Activated CD4-positive, alpha-beta T cell treated with anti-CD3 and anti-CD28 coated beads, Interleukin-2, Interleukin-4, amounts not matched to agents 100 ng/mL and 50 ng/mL, durations not matched to agents 16 hours and 8 hours (primary cell): Measurements from ENCODE around the gene SRSF2.
A peak's percentile ranks its signal among the peaks of the same experiment; 100 is the strongest.
"Not testable (repeated sequence)": the region's sequence is repeated elsewhere in the genome, so short reads cannot be mapped to it uniquely, and the experiment has no call there.

Experiments
- DNase-seq: peaks from one replicate; pipeline ENCODE4 v3.0.0-alpha.2; 2020; ENCODE audit warnings: low spot score

The SRSF2 gene, protein sequence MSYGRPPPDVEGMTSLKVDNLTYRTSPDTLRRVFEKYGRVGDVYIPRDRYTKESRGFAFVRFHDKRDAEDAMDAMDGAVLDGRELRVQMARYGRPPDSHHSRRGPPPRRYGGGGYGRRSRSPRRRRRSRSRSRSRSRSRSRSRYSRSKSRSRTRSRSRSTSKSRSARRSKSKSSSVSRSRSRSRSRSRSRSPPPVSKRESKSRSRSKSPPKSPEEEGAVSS

DNA sequence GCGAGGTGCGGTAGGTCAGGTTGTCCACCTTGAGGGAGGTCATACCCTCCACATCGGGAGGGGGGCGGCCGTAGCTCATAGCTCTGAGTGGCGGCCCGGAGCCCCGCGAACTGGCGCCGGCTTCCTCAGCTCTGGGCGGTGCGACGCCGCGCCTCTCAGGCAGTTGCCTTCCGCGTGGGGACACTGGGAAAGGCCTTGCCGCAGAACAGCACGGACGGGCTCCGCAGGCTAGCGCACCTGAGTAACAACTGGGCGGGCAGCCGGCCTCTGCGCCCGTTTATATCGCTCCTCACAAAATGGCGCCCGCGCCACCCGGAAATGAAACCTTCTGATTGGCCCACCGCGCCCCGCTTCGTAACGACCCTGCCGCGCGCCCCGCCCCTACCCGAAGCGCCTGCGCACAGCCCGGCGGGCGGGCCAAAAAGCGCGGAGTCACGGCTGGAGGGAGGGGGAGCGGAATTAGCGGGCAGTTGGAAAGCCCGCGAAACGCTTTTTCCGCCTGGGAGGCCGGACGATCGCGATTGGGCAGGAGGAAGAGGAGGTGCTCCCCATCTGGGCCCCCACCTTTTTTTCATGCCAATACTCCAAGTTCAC lies at the start of gene SRSF2:
TSS of gene SRSF2 (minus strand) at position 250 of the 594 bp plus-strand sequence. CDS start at position 79, 171 bp downstream.
- peak; percentile 99 for DNase-seq

DNA sequence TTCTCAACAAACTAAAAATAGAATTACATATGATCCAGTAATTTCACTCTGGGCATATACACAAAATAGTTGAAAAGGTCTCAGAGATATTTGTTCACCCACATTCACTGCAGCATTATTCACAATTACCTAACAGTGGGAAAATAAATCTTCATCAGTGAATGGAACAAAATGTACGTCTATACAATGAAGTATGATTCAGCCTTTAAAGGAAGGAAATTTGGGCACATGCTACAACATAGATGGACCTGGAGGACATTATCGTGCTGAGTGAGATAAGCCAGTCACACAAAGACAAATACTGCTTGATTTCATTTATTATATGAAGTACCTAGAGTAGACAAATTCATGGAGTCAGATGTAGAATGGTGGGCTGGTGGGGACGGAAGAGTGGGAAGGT lies 47.8 kb upstream of the SRSF2 start:
- no peak for DNase-seq

DNA sequence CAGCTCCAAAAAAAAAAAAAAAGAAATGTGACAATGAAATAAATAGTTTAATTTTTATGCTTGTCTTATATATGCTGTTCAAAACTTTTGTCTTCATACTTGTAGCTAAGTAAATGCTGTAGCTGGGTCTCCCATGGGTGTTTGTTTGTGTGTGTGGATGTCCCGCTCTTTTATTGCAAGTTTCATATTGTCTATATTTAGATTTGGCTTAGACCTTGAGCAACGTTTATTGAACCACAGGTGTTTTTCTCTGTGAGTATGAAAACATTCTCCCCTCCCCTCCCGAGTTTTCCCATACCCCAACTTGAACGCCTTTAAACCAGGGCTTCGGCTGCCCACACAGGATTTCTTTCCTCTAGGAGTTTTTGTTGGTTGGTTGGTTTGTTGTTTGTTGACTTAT lies 46.0 kb upstream of the SRSF2 start:
- DNase-seq = no peak

DNA sequence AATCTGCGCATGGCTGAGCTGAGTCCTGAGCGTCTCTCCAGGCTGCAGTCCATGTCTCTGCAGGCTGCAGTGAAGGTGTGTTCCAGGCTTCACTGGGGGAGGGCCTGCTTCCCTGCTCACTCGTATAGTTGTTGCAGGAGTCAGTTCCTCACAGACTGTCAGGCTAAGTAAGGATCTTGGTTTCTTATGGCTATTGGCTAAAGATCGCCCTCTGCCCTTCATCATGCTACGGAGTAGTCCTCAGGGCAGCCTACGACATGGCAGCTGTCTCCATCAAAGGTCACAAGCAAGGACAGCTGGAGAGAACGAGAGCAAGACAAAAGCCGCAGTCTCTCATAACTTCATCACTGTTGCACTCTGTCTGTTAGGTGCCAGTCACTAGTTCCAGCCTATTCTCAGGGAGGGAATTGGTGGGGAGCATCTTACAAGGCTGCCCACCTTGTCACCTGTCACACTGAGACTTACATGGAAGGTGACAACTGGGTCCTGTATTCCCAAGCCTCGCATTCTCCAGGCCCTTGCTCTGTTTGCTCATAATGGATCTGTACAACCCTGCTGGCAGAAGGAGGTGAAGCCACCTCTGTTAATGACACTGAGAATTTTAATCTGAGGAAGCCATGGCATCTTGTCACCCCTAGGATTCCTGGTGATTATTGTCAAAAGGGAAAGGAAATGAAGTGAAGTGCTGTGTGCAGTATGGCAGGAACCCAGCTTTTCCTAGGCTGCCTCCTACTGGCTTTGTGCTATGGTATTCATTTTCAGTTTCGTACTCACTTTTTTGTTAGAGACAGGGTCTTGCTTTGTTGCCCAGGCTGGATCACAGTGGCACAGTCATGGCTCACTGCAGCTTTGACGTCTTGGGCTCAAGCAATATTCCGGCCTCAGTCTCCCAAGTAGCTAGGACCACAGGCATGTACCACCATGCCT lies 44.2 kb upstream of the SRSF2 start:
- no peak for DNase-seq

DNA sequence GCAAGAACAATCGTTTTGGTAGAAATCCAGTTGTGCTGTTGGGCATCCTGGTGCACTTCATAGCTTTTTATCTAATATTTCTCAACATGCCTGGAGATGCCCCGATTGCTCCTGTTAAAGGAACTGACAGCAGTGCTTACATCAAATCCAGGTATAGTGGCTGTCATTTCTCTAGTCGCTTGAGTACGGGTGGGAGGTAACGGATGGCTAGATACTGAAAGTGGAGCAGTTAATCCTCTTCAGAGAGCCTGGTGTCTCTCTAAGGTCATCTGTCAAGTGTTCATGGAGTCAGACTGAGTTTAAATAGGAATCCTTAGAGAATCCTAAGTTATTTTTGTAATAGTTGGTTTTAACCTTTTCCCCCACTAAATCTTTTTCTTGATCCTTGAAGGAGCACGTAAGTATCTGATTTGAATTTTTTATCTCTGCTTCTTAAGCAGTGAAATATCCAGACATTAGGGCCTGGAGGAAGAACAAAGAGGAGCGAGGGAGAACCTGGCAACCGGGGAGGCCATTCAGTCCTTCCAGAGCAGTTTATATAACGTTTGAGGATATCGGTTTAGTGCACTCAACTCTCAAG lies 38.0 kb upstream of the SRSF2 start:
- DNase-seq = no peak

DNA sequence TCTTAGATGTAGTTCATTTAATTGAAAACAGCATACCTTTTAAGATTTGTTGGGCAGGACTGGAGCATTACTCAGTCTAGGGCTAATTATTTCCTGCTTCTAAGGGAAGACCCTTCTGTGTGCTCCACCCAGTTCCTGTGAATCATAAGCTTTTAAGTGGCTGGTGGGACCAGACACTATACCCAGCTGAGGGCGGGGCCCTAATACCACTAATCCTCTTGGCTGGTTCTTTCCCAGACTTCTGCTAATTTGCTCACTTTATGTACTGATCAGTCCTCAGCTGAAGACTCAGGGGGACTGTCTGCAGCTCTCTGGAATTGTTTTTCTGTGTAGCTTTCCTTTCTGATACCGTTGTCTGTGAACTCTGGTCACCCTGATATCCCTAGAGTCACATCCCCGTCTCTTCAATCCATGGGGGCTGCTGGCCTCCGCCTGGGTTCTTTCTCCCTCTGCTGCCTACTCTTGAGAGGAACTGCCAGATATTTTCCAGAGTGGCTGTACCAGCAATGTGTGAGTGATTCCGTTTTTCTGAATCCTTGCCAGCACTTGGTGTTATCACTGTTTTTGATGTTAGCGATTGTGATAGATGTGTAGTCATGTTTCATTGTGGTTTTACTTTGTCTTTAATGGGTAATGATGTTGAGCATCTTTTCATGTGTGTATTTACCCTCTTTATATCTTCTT lies 35.9 kb upstream of the SRSF2 start:
- peak; percentile 34 for DNase-seq

DNA sequence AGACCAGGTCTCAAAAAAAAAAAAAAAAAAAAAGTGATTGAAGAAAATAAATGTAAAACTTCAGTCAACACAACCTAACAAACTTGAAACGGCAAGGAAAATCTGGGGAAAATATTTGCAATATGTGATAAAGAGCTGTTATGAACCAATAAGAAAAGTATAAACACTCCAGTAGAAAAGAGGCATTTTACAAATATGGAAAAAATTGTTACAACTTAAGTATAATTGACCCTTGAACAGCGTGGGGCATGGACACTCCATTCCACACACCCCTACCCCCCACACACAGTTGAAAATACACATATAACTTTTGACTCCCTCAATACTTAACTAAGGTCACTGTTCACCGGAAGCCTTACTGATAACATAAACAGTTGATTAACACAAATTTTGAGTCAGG lies 21.4 kb upstream of the SRSF2 start:
- DNase-seq = no peak

DNA sequence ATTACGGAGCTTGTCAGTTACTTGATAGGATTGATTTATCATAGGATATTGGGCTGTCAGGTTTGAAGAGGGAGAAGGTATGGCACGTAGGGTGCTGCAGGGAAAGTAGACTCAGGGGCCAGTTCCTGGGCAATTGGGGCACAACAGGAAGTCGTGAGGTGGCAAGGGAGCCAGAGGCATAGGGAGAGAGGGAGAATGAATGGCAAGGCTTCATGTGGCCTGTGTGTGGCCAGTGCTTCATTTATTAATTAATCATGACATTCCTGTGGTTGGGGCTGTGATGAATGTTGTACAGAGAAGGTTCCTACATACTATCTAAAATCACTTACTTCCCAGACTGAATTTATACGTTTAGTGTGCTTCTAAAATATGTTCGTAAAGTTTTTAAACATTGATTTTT lies 20.1 kb upstream of the SRSF2 start:
- DNase-seq = no peak

DNA sequence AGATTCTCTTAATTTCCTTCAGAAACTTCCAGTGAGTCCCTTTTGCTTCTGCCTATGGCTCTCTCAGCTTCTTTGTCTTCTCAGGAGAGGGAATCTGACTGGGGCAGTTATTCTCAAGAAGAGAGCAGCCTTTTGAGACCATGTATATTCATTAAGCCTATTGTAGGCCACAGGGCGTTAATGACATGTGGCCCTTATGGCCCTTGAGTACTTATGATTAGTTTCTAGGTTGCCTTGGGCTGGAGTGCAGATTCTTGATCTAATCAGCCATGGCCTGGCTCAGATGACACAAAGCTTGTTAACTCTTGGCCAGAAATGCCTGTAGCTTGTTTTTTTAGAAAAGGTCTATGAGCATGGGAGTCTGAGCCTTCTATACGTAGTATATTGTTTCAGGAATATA lies 18.2 kb upstream of the SRSF2 start:
- no peak for DNase-seq

DNA sequence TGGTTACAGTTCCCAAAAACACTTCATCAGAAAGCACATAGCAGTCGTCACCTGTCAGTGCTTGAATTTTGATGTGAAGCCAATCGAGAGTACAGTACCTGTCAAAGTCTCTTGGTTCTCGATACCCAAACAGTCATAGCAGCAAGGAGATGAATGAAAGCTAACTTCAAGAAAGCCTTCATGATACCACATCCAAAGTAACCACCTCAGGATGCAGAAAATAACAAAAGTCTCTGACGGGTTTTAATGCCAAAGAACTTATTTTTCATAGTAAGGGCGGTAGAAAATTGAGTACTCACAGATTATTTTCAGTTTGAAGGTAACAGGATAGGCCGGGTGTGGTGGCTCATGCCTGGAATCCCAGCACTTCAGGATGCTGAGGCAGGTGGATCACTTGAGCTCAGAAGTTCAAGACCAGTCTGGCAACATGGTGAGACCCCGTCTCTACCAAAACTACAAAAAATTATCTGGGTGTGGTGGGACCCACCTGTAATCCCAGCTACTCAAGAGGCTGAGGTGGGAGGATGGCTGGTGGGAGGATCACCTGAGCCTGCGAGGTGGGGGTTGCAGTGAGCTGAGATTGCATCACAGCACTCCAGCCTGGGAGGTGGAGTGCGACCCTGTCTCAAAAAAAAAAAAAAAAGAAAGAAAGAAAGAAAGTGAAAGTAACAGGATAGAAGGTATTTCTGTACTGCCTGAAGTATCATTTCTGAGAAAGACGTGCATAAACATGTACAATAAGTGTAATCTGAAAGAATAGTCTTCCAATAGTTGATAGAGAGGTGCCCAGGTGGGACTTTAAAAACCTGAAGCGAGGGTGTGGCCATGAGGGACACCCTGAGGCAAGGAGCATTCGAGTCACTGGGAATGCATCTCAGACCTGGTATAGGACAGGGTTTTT lies 16.2 kb upstream of the SRSF2 start:
- DNase-seq = no peak

DNA sequence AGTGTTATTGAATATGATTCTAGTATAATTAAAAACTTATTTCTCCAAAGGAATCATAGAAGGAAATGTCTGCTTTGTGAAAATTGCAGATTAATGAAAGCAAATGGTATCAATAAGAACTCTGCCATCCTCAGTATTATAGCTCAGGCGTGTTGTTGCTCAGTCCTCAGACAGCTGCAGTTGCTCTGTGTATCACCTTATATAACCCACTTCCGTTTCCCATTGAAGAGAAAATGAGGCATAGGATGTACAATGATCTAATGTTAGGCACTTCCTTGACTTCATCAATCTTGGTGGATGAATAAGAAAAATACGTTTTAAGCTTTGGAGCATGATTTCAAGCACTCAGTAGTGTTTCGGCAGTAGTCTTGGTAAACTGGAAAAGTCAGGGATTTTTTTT lies 14.9 kb upstream of the SRSF2 start:
- no peak for DNase-seq

DNA sequence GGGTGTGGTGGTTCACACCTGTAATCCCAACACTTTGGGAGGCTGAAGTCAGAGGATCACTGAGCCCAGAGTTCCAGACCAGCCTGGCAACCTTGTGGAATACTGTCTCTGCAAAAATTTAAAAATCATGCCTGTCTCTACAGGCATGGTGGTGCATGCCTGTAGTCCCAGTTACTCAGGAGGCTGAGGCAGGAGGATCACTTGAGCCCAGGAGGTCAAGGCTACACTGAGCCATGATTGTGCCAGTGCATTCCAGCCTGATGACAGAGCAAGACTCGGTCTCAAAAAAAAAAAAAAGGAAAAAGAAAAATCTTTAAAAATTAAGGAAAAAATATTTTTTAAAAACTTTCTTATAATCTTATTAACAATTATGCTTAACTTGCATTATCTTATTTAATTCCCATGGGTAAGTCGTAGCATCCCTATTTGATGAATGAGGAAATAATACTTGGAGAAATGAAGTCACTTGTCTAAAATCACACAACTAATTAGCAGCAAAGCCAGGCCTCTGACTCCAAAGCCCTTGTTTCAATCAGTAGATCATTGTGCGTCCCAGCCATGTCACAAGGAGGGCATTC lies 14.4 kb upstream of the SRSF2 start:
- no peak for DNase-seq

DNA sequence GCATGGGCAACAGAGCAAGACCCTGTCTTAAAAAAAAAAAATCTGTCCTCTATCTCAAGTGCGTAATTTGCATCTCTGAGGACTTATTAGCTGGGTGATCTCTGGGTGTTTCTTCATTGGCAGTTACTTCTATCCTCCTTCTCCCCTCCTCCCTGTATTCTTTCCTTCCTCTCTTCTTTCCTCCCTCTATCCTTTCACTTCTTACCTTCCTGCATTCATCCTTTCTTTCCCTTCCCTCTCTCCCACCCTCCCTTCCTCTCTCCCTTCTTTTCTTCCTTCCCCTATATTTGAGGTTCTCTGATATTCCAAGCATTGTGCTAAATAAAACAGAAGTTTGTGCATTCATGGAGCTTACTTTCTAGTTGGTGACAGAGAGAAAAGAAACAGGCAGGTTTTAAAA lies 11.5 kb upstream of the SRSF2 start:
- DNase-seq = no peak

DNA sequence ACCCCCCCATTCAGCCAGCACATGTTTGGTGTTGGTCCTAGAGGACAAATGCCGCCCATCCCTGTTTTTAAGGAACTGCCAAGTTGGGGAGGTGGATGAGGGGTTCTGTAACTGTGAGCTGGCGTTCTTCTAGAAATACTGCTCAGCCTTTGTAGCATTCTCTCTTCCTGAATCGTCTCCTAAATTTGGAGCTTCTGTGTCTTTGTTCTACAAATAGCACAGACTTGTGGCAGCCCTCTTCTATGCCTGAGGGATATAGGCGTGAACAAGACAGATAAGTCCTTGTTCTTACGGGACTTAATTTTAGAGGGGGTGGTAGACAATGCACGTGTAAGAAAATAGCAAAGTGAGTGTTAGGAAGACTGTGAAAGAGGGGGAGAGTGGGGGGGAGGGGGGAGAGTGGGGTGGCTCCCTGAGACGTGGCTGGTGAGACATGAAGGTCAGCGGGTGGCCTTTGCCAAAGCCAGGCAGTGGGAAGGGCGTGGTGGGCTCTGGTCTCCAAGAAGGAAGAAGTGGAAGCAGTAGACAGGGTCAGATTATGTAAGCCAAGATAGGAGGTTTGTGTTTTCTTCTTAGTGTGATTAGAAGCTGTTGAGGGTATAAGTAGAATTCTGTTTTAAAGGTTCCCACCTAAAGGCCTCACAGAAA lies 10.7 kb upstream of the SRSF2 start:
- no peak for DNase-seq

DNA sequence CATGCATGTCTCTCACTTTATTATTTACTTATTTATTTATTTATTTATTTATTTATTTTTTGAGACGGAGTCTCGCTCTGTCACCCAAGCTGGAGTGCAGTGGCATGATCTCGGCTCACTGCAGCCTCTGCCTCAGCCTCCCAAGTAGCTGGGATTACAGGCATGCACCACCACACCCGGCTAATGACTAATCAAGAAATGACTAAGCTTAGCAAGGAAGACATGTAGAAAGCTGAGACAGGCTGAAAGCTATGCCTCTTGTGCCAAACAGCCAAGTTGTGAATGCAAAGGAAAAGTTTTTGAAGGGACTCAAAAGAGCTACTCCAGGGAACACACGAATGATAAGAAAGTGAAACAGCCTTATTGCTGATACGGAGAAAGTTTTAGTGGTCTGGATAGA lies 8.7 kb upstream of the SRSF2 start:
- not testable (repeated sequence) for DNase-seq

DNA sequence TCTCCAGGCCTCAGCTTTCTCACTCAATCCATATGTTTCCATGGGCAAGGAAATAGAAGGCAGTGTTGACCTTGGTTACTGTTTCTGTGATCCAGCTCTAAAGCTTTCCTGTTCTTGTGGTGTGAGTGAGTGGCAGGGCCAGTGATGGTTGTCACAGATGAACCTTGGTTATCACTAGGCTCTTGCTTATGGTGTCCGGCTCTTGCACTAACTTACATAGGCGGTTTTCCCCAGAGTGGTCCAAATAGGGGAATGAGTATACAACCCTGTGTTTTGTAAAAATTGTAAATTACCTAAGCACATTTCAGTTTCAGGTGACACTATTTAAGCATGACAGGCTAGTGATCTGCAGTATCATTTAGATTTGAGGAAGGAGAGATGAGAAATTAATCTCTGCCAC lies 7.6 kb upstream of the SRSF2 start:
- no peak for DNase-seq

DNA sequence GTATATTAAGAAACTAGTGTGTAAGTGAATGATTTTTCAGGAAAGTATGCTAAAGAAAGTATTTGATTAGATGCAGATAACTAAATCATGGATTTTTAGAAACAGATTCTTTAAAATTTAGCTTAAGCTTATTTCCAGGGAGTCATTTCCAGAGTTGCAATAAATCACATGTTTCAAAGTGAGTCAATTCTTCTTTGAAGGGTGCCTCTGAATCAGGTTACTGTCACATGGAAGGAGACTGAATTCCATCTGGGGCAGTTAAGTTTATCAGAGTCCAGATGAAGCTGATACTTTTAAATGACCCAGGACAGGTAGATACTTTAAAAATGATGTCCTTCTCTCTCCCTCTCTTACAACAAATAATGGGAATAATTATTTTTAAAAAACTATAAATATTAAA lies 5.8 kb upstream of the SRSF2 start:
- DNase-seq = no peak

DNA sequence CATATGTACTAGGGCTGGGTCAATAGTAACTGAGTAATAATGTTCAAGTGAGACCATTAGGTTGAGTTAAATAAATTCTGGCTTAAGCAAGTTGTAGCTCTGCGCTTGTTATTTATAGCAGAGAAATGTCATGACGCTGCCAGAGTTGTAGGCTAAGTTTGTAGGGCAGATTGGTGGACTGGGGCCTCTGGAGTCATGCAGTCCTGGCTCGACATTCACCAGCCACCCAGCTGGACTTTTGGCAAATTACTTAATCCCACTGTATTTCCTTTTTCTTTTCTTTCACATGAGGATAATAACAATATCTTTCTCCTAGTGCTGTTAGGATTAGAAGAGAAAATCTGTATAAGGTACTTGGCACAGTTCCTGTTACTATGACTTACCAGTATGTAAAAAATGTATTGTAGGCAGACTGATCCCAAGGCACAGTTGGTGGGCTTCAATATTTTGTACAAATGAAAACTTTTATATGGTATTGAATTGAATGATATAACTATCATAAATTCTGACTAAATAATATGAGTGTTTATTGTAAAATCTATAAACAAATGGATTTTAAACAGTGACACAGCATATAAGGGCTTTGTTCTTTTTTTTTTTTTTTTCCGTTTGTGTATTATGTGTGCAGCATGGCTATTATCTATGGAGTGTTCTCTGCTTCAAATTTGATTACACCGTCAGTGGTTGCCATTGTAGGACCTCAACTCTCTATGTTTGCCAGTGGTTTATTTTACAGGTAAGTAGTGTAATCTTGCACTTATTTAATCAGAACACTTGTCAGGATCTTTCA lies 3.4 kb upstream of the SRSF2 start:
- DNase-seq = no peak

DNA sequence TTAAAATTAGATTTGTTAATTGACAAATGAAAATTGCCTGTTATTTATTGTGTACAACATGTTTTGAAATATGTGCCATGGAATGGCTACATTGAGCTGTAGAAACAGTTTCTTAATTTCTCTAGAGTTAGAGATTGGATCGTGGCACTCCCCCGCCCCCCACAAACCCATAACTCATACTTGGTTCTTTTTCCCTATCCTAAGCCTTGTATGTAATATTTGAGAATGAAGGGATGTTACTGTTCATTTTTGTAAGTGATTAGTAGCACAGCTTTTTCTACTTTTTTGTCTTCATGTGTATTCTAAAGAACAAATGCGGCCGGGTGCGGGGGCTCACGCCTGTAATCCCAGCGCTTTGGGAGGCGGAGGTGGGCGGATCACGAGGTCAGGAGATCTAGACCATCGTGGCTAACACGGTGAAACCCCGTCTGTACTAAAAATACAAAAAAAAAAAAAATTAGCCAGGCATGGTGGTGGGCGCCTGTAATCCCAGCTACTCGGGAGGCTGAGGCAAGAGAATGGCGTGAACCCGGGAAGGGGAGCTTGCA lies 2.5 kb upstream of the SRSF2 start:
- not testable (repeated sequence) for DNase-seq
